Tibial artery (tissue), 4 donors: Measurements from ENCODE around the gene ZBTB17.
A peak's percentile ranks its signal among the peaks of the same experiment; 100 is the strongest.

Experiments used
- DNase-seq, 2 donors: peaks; one replicate each; pipeline ENCODE4 v3.0.0-alpha.2; 2019
- H3K27ac ChIP-seq, 2 donors: fragments of 200-600 bp; sonication (generic) in 1 of 2; 1 replicate in 1 of 2; 2 replicates in 1 of 2; pipeline ENCODE4 v1.5.1; 2018 to 2019; ENCODE audit warnings: mild to moderate bottlenecking in 1 of 2
- H3K27me3 ChIP-seq, 2 donors: fragments of 200-600 bp; sonication (generic) in 1 of 2; one replicate each; pipeline versions ENCODE4 v1.5.1 to v1.6.0; 2016 to 2019
- H3K36me3 ChIP-seq, 3 donors: fragments of 200-600 bp; sonication (generic) in 2 of 3; one replicate each; pipeline ENCODE4 v1.5.1; 2016 to 2019; ENCODE audit warnings: mild to moderate bottlenecking in 2 of 3
- H3K4me1 ChIP-seq, 4 donors: fragments of 200-600 bp; sonication (generic) in 2 of 4; 1 replicate in 3 of 4; 2 replicates in 1 of 4; pipeline ENCODE4 v1.5.1; 2016 to 2019
- H3K4me3 ChIP-seq, 2 donors: fragments of 200-600 bp; sonication (generic) in 1 of 2; 1 replicate in 1 of 2; 2 replicates in 1 of 2; pipeline ENCODE4 v1.5.1; 2018 to 2019; ENCODE audit warnings: mild to moderate bottlenecking in 2 of 2
- H3K9me3 ChIP-seq, 3 donors: fragments of 200-600 bp; sonication (generic) in 1 of 3; one replicate each; pipeline ENCODE4 v1.5.1; 2016 to 2019
- CTCF ChIP-seq, 2 experiments: fragments of 200-600 bp in 1 of 2; fragments of 450-650 bp in 1 of 2; IDR thresholded peaks; one replicate each; pipeline ENCODE4 v1.5.1; 2017 to 2019; ENCODE audit warnings: antibody characterized with exemption in 2 of 2, mild to moderate bottlenecking in 1 of 2, moderate library complexity in 1 of 2
- intact Hi-C: fragments of 100-400 bp; cut with DNase I; formaldehyde crosslinking; loops from one replicate; pipeline ENCODE4 v1.15.0; 2023; ENCODE audit warnings: low total_unique reads

ZBTB17 gene

GRCh38 chr1:15942661-15943327 lies 33.1 kb downstream of the ZBTB17 start:
- intact Hi-C loops, result loop anchor here (10.0 kb wide), 1 partner anchor 48 kb away; no protein-coding TSS in a partner anchor
- no peaks in the 10 kb centered on the region for H3K9me3 ChIP-seq
- H3K27ac ChIP-seq, result no peak overlapping the region
- no peak for TF ChIP-seq CTCF (IDR thresholded peaks at IDR 0.05)
- H3K4me1 ChIP-seq, result peaks cover 0 to 35% (median 13%) of the 10 kb centered on the region in 4 donors
- H3K36me3 ChIP-seq, result peaks cover 67 to 100% (median 92%) of the 10 kb centered on the region in 3 donors
- no peaks in the 10 kb centered on the region for H3K27me3 ChIP-seq
- no peak overlapping the region for H3K4me3 ChIP-seq
- no peak for DNase-seq

GRCh38 chr1:15941899-15942660 lies 33.8 kb downstream of the ZBTB17 start:
- no peaks in the 10 kb centered on the region for H3K27me3 ChIP-seq
- H3K27ac ChIP-seq, result peak overlapping the region; percentile 24 to 40
- no peak for DNase-seq
- no peak overlapping the region for H3K4me3 ChIP-seq
- intact Hi-C loops, result loop anchor here (10.0 kb wide), 1 partner anchor 47 kb away; no protein-coding TSS in a partner anchor
- no peaks in the 10 kb centered on the region for H3K9me3 ChIP-seq
- peaks cover 0 to 28% (median 9%) of the 10 kb centered on the region in 4 donors for H3K4me1 ChIP-seq
- H3K36me3 ChIP-seq, result peaks cover 74 to 100% (median 96%) of the 10 kb centered on the region in 3 donors
- TF ChIP-seq CTCF (IDR thresholded peaks at IDR 0.05), result no peak

GRCh38 chr1:15941044-15941840 lies 34.7 kb downstream of the ZBTB17 start:
- DNase-seq, result no peak
- H3K27ac ChIP-seq, result peak overlapping the region; percentile 24 to 40
- intact Hi-C loops, result loop anchor here (10.0 kb wide), 1 partner anchor 46 kb away; no protein-coding TSS in a partner anchor

GRCh38 chr1:15940110-15941043 lies 35.5 kb downstream of the ZBTB17 start:
- DNase-seq, result no peak
- peak overlapping the region; percentile 24 to 40 for H3K27ac ChIP-seq
- intact Hi-C loops, result loop anchor here (10.0 kb wide), 1 partner anchor 46 kb away; no protein-coding TSS in a partner anchor
- H3K27me3 ChIP-seq, result no peaks in the 10 kb centered on the region
- no peak for TF ChIP-seq CTCF (IDR thresholded peaks at IDR 0.05)
- H3K4me1 ChIP-seq, result peaks cover 0 to 17% (median 6%) of the 10 kb centered on the region in 4 donors
- H3K36me3 ChIP-seq, result peaks cover 91 to 100% (median 96%) of the 10 kb centered on the region in 3 donors
- H3K4me3 ChIP-seq, result no peak overlapping the region
- H3K9me3 ChIP-seq, result no peaks in the 10 kb centered on the region

More at GRCh38 chr1:15941044-15941840, 34.7 kb downstream of the ZBTB17 start:
- Histone ChIP-seq H3K9me3 (no peaks in the 10 kb centered on the region), H3K4me1 (peaks cover 0 to 20% (median 6%) of the 10 kb centered on the region in 4 donors), H3K36me3 (peaks cover 82 to 100% (median 96%) of the 10 kb centered on the region in 3 donors), H3K4me3 (no peak overlapping the region), H3K27me3 (no peaks in the 10 kb centered on the region)
- TF ChIP-seq CTCF (IDR thresholded peaks at IDR 0.05), result no peak
